ENCODE measurements around the gene SNX20.

Gene SNX20

GRCh38 chr16:50630394-50631020 is 50.6 kb downstream of the SNX20 start:
- no peak for TF ChIP-seq CTCF (IDR thresholded peaks at IDR 0.05; ENCODE audit: low read length, missing control alignments)
- H3K4me3 ChIP-seq (replicated peaks; ENCODE audit: low read depth, low read length) = no peak overlapping the region
- no peak for DNase-seq (ENCODE audit: low read depth)

- no peak for DNase-seq (ENCODE audit: low read depth)
- no peak for TF ChIP-seq CTCF (IDR thresholded peaks at IDR 0.05; ENCODE audit: low read length, missing control alignments)
- H3K4me3 ChIP-seq (replicated peaks; ENCODE audit: low read depth, low read length) = no peak overlapping the region
Observed at GRCh38 chr16:50629334-50629733, 51.8 kb downstream of the SNX20 start.

GRCh38 chr16:50628156-50628802 is 52.8 kb downstream of the SNX20 start:
- TF ChIP-seq CTCF (IDR thresholded peaks at IDR 0.05; ENCODE audit: low read length, missing control alignments) = no peak
- H3K4me3 ChIP-seq (replicated peaks; ENCODE audit: low read depth, low read length) = no peak overlapping the region
- DNase-seq (ENCODE audit: low read depth) = no peak

- no peak overlapping the region for H3K4me3 ChIP-seq (replicated peaks; ENCODE audit: low read depth, low read length)
- peak; percentile 24 for DNase-seq (ENCODE audit: low read depth)
- peak; percentile 21 for TF ChIP-seq CTCF (IDR thresholded peaks at IDR 0.05; ENCODE audit: low read length, missing control alignments)
Observed at GRCh38 chr16:50627419-50627818, 53.7 kb downstream of the SNX20 start.

- H3K4me3 ChIP-seq (replicated peaks; ENCODE audit: low read depth, low read length) = no peak overlapping the region
- TF ChIP-seq CTCF (IDR thresholded peaks at IDR 0.05; ENCODE audit: low read length, missing control alignments) = no peak
- no peak for DNase-seq (ENCODE audit: low read depth)
Observed at GRCh38 chr16:50626868-50627267, 54.2 kb downstream of the SNX20 start.

- no peak for DNase-seq (ENCODE audit: low read depth)
- no peak overlapping the region for H3K4me3 ChIP-seq (replicated peaks; ENCODE audit: low read depth, low read length)
- TF ChIP-seq CTCF (IDR thresholded peaks at IDR 0.05; ENCODE audit: low read length, missing control alignments) = no peak
Observed at GRCh38 chr16:50625374-50625773, 55.7 kb downstream of the SNX20 start.
